Naive B cell (primary cell): ENCODE results near the gene ALDH1L2. TPM values are rescaled to one million over a fixed set of nuclear protein-coding genes. Genes with fewer than 3 reads are reported as not detected.

Source experiments
- ATAC-seq, 2 donors: fragments of 150-1000 bp; cut with Tn5 transposase; 2 replicates each; pipeline ENCODE4 v1.10.0; 2021; ENCODE audit warnings: low read depth in 2 of 2, mild to moderate bottlenecking in 2 of 2, moderate library complexity in 2 of 2
- DNase-seq: peaks from one replicate; pipeline ENCODE4 v3.0.0; 2022
- H3K27ac Mint-ChIP-seq, 6 donors: one replicate each; pipeline ENCODE4 v1.8.0; 2020 to 2022; ENCODE audit warnings: mild to moderate bottlenecking in 6 of 6, mixed read lengths in 6 of 6, moderate library complexity in 5 of 6, inconsistent platforms in 2 of 6
- H3K27me3 Mint-ChIP-seq, 3 donors: one replicate each; pipeline ENCODE4 v1.8.0; 2021 to 2022; ENCODE audit warnings: mixed read lengths in 3 of 3, mild to moderate bottlenecking in 1 of 3
- H3K36me3 Mint-ChIP-seq, 2 donors: one replicate each; pipeline ENCODE4 v1.8.0; 2020 to 2022; ENCODE audit warnings: mixed read lengths in 2 of 2, inconsistent platforms in 1 of 2, mild to moderate bottlenecking in 1 of 2
- H3K4me1 Mint-ChIP-seq, 3 donors: one replicate each; pipeline ENCODE4 v1.8.0; 2020 to 2022; ENCODE audit warnings: mixed read lengths in 3 of 3, inconsistent platforms in 1 of 3, mild to moderate bottlenecking in 1 of 3, moderate library complexity in 1 of 3
- H3K4me3 Mint-ChIP-seq, 8 donors: one replicate each; pipeline ENCODE4 v1.8.0; 2020 to 2022; ENCODE audit warnings: mild to moderate bottlenecking in 8 of 8, mixed read lengths in 8 of 8, moderate library complexity in 8 of 8, inconsistent platforms in 2 of 8
- H3K9me3 Mint-ChIP-seq, 7 donors: one replicate each; pipeline ENCODE4 v1.8.0; 2020 to 2022; ENCODE audit warnings: mixed read lengths in 7 of 7, mild to moderate bottlenecking in 5 of 7, inconsistent platforms in 2 of 7, moderate library complexity in 1 of 7
- polyA plus RNA-seq, 6 donors: library from polyadenylated mRNA; unstranded; fragments of 300-500 nt; fragmentation: Illumina TruSeq; gene quantifications; one replicate each; pipeline ENCODE4 v1.2.3, GENCODE V29; 2021; ENCODE audit warnings: low read depth in 6 of 6

The ALDH1L2 gene
- polyA plus RNA-seq, 6 donors from 2014 or later, result not detected

DNA sequence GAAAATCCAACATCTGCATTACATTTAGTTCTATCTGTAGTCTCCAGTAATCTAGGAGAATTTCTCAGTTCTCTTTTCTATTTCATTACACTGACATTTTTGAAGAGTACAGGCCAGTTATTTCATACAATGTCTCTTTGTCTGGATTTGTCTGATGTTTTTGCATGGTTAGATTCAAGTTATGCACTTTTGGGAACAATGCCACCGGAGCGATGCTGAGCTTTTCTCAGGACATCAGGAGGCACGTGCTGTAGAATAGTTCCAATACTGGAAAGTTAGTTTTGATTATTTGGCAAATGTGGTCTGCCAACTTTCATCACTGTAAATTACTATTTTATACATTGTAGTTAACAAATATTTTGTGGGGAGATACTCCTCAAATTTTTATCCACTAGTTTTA lies 43.1 kb downstream of the ALDH1L2 start:
- DNase-seq (no peak), ATAC-seq (no peak)
- Mint-ChIP-seq H3K4me1 (peaks cover 0 to 5% (median 4%) of the 10 kb centered on the region in 3 donors), H3K4me3 (no peak overlapping the region), H3K27ac (no peak overlapping the region), H3K27me3 (no peaks in the 10 kb centered on the region), H3K9me3 (no peaks in the 10 kb centered on the region), H3K36me3 (no peaks in the 10 kb centered on the region)

- Mint-ChIP-seq H3K4me1 (peaks cover 0 to 5% (median 4%) of the 10 kb centered on the region in 3 donors), H3K9me3 (no peaks in the 10 kb centered on the region), H3K4me3 (no peak overlapping the region), H3K36me3 (no peaks in the 10 kb centered on the region), H3K27me3 (no peaks in the 10 kb centered on the region), H3K27ac (no peak overlapping the region)
- ATAC-seq (no peak), DNase-seq (no peak)
Measured at GRCh38 chr12:105040476-105040875, 43.8 kb downstream of the ALDH1L2 start.

DNA sequence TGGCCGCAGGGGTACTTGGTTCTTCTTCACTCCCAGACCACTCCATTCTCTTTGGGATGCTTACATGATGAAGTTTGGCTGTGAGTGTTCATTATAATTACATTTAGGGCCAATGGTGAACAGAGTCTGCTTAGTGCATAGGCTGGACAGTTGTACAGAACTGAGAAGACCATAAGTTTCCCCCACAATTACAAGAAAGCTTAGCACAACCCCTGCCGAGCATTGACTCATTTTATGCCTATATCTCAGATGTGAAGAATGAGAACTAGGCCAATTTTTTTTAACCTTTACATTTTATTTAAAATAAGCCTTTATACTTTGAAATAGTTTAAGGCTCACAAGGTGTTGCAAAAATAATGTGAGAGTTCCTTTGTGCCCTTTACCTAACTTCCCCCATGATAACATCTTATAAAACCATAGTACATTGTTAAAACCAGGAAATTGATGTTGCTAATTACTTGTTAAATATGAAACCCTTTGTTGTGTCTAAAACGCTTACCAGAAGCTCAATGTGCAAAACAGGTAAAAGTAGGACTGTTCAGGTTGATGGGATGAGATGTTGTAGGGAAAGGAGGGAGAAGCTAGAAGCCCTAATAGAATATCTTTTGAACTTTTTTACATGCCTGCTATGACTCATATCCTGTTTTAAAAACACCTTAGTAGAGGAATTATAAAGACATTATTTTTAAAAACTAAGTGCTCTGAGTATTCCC lies 47.2 kb downstream of the ALDH1L2 start:
- Mint-ChIP-seq H3K4me3 (no peak overlapping the region), H3K36me3 (no peaks in the 10 kb centered on the region), H3K27me3 (no peaks in the 10 kb centered on the region), H3K27ac (no peak overlapping the region), H3K4me1 (peaks cover 2 to 14% (median 7%) of the 10 kb centered on the region in 3 donors), H3K9me3 (no peaks in the 10 kb centered on the region)
- ATAC-seq (no peak), DNase-seq (no peak)

DNA sequence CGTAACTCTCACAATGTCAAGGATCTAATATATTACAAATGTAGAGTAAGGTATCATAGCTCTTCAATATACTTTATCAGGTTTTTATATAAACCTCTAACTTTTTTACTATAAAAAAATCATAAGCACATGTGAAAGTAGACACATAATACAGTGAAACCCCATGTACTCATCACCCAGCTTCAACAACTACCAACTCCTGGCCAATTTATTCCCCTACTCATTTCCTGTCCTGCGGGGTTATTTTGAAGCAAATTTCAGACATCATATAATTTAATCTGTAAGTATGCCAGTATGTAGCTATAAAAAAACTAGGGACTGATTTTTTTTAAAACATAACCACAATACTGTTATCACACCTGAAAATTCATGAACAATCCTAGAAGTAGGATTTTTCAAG lies 50.4 kb downstream of the ALDH1L2 start:
- H3K27ac Mint-ChIP-seq, result no peak overlapping the region
- peaks cover 0 to 2% (median 0%) of the 10 kb centered on the region in 7 donors for H3K9me3 Mint-ChIP-seq
- ATAC-seq, result no peak
- DNase-seq, result no peak
- no peak overlapping the region for H3K4me3 Mint-ChIP-seq
- no peaks in the 10 kb centered on the region for H3K36me3 Mint-ChIP-seq
- peaks cover 16 to 27% (median 19%) of the 10 kb centered on the region in 3 donors for H3K4me1 Mint-ChIP-seq
- no peaks in the 10 kb centered on the region for H3K27me3 Mint-ChIP-seq

- Mint-ChIP-seq H3K36me3 (no peaks in the 10 kb centered on the region), H3K27ac (peak overlapping the region in 1 of 6 donors; percentile 80), H3K9me3 (peaks cover 0 to 2% (median 0%) of the 10 kb centered on the region in 7 donors), H3K27me3 (no peaks in the 10 kb centered on the region), H3K4me3 (peak overlapping the region in 1 of 8 donors; percentile 61), H3K4me1 (peaks cover 16 to 27% (median 19%) of the 10 kb centered on the region in 3 donors)
- DNase-seq (no peak), ATAC-seq (no peak)
Measured at GRCh38 chr12:105032703-105033357, 51.4 kb downstream of the ALDH1L2 start.

DNA sequence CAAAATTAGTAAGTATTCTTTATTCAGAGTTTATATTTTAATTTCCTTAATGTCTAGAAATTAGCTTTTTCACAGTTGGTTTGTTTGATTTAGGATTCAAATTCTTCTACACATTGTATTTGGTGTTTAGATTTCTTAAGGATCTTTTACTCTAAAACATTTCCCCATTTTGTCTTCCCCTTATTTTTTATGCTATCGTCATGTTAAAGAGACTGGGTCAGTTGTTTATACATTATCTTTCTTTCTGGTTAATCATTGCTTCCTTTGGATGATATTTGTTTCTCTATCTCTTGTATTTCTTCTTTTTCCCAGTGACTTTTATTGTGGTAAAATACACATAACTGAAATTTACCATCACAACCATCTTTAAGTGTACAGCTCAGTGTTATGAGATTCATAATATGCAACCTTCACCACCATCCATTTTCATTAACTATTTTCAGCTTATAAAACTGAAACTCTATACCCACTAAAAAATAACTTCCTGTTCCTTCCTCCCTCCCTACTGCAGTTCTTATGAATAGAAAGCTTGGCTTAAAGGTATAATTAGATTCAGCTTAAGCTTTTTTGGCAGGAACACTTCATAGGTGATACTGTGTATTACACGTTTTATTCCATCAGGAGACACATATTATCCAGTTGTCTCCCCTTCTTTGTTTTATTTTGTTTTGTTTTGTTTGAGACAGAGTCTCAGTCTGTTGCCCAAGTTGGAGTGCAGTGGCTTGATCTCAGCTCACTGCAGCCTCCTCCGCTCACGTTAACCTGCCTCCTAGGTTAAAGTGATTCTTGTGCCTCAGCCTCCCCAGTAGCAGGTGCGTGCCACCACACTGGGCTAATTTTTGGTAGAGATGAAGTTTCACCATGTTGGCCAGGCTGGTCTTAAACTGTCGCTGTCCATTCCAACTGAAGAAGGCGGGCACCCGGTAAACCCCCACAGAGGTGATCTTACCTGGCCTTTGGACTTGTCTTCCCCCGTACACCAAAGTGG lies 53.1 kb downstream of the ALDH1L2 start:
- peak; percentile 13 for DNase-seq
- Mint-ChIP-seq H3K27me3 (no peaks in the 10 kb centered on the region), H3K4me1 (peaks cover 16 to 22% (median 16%) of the 10 kb centered on the region in 3 donors), H3K9me3 (peaks cover 0 to 2% (median 0%) of the 10 kb centered on the region in 7 donors), H3K36me3 (no peaks in the 10 kb centered on the region), H3K4me3 (peak overlapping the region in 7 of 8 donors; percentile 17 to 77 (median 51)), H3K27ac (peak overlapping the region in 5 of 6 donors; percentile 13 to 83 (median 51))
- peak; percentile 72 to 86 for ATAC-seq

- Mint-ChIP-seq H3K27me3 (no peaks in the 10 kb centered on the region), H3K9me3 (no peaks in the 10 kb centered on the region), H3K27ac (no peak overlapping the region), H3K4me1 (peaks cover 7 to 8% (median 8%) of the 10 kb centered on the region in 3 donors), H3K4me3 (no peak overlapping the region), H3K36me3 (no peaks in the 10 kb centered on the region)
- DNase-seq (no peak), ATAC-seq (no peak)
Measured at GRCh38 chr12:105026411-105026810, 57.8 kb downstream of the ALDH1L2 start.

GRCh38 chr12:105025890-105026289 lies 58.4 kb downstream of the ALDH1L2 start:
- no peak overlapping the region for H3K27ac Mint-ChIP-seq
- ATAC-seq (no peak), DNase-seq (no peak)
- H3K4me3 Mint-ChIP-seq, result no peak overlapping the region
- peaks cover 2 to 3% (median 2%) of the 10 kb centered on the region in 3 donors for H3K4me1 Mint-ChIP-seq
- H3K36me3 Mint-ChIP-seq, result no peaks in the 10 kb centered on the region
- no peaks in the 10 kb centered on the region for H3K9me3 Mint-ChIP-seq
- no peaks in the 10 kb centered on the region for H3K27me3 Mint-ChIP-seq

DNA sequence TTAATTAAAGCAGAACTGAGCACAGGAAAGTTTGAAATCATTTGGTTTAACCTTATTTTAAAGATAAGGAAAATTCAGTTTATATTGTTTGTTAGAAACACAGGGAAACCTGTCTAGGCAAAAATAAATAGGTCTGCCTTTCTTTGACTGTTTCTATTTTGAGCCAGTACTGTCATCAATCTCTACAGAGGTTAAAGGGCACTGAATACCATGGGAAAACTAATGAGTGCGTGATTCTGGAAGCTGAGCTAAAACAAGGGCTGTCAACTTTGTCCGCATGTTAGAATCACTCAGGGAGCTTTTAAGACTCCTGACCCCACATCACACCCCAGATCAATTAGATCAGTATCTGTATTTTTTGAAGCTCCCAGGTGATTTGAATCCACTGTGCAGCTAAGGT lies 59.3 kb downstream of the ALDH1L2 start:
- H3K27me3 Mint-ChIP-seq, result no peaks in the 10 kb centered on the region
- ATAC-seq (no peak), DNase-seq (no peak)
- H3K27ac Mint-ChIP-seq, result no peak overlapping the region
- H3K36me3 Mint-ChIP-seq, result no peaks in the 10 kb centered on the region
- H3K4me3 Mint-ChIP-seq, result no peak overlapping the region
- H3K4me1 Mint-ChIP-seq, result no peaks in the 10 kb centered on the region
- H3K9me3 Mint-ChIP-seq, result no peaks in the 10 kb centered on the region

- DNase-seq, result no peak
- Mint-ChIP-seq H3K27me3 (no peaks in the 10 kb centered on the region), H3K36me3 (no peaks in the 10 kb centered on the region), H3K9me3 (no peaks in the 10 kb centered on the region), H3K4me3 (no peak overlapping the region), H3K4me1 (no peaks in the 10 kb centered on the region), H3K27ac (peak overlapping the region in 3 of 6 donors; percentile 15 to 58 (median 18))
- ATAC-seq, result no peak
Measured at GRCh38 chr12:105020241-105020962, 63.9 kb downstream of the ALDH1L2 start.

DNA sequence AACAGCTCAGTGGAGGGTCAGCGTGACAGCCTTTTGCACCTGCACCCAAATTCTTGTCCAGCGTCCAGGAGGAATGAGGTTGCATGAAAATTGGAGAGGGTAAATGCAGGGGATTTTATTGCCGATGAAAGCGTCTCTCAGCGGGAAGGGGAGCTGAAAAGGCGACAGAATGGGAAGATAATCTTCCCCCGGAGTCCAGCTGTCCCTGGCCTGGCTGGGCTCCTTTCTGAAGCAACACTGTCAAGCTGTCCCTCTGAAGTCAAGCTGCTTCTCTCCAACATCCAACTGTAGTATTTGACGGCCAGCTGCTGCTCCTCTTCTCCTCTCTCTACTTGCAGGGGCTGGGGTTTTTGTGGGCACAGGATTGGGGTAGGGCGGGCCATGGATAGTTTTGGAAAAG lies 65.5 kb downstream of the ALDH1L2 start:
- H3K9me3 Mint-ChIP-seq, result no peaks in the 10 kb centered on the region
- H3K27me3 Mint-ChIP-seq, result no peaks in the 10 kb centered on the region
- H3K27ac Mint-ChIP-seq, result no peak overlapping the region
- H3K36me3 Mint-ChIP-seq, result peaks cover 0 to 4% of the 10 kb centered on the region in 2 donors
- no peaks in the 10 kb centered on the region for H3K4me1 Mint-ChIP-seq
- DNase-seq (no peak), ATAC-seq (no peak)
- H3K4me3 Mint-ChIP-seq, result no peak overlapping the region

- Mint-ChIP-seq H3K4me3 (no peak overlapping the region), H3K27me3 (no peaks in the 10 kb centered on the region), H3K9me3 (no peaks in the 10 kb centered on the region), H3K27ac (no peak overlapping the region), H3K4me1 (no peaks in the 10 kb centered on the region), H3K36me3 (peaks cover 2 to 4% of the 10 kb centered on the region in 2 donors)
- DNase-seq, result no peak
- ATAC-seq, result no peak
Measured at GRCh38 chr12:105018012-105018411, 66.2 kb downstream of the ALDH1L2 start.

DNA sequence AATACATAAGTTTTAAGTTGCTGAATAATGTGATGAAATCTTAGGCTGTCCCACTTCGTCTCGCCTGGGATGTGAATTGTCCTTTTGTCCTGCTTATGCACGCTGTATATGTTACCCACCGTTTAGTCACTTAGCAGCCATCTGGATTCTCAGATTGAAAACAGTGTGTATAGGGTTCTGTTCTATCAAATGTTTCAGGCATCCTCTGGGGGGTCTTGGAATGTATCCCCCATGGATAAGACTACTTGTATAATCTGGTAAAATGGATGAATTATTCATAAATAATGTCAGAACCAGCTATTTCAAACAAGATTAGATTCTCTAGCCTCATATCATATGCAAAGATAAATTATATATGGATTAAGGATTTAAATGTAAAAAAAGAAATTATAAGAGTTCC lies 68.7 kb downstream of the ALDH1L2 start:
- DNase-seq, result no peak
- Mint-ChIP-seq H3K36me3 (peaks cover 25 to 27% of the 10 kb centered on the region in 2 donors), H3K27ac (no peak overlapping the region)

More for the DNA sequence above, 68.7 kb downstream of the ALDH1L2 start:
- H3K4me1 Mint-ChIP-seq, result peaks cover 0 to 3% (median 0%) of the 10 kb centered on the region in 3 donors
- peaks cover 0 to 19% (median 14%) of the 10 kb centered on the region in 7 donors for H3K9me3 Mint-ChIP-seq
- H3K27me3 Mint-ChIP-seq, result no peaks in the 10 kb centered on the region
- ATAC-seq, result no peak
- H3K4me3 Mint-ChIP-seq, result no peak overlapping the region
